ENCODE results near the gene TAP1. TPM values are rescaled to one million over a fixed set of nuclear protein-coding genes. Genes with fewer than 3 reads are reported as not detected.
A peak's percentile ranks its signal among the peaks of the same experiment; 100 is the strongest.
"Not testable (repeated sequence)": the region's sequence is repeated elsewhere in the genome, so short reads cannot be mapped to it uniquely, and the experiment has no call there.

The TAP1 gene
- total RNA-seq, 4 donors from 2014 or later, result 25.6 to 136 (median 107) TPM

GRCh38 chr6:32883789-32884188 is 30.3 kb upstream of the TAP1 start:
- no peak for DNase-seq
- TF ChIP-seq POLR2A (IDR thresholded peaks at IDR 0.05), result no peak
- TF ChIP-seq, protein P1, sequence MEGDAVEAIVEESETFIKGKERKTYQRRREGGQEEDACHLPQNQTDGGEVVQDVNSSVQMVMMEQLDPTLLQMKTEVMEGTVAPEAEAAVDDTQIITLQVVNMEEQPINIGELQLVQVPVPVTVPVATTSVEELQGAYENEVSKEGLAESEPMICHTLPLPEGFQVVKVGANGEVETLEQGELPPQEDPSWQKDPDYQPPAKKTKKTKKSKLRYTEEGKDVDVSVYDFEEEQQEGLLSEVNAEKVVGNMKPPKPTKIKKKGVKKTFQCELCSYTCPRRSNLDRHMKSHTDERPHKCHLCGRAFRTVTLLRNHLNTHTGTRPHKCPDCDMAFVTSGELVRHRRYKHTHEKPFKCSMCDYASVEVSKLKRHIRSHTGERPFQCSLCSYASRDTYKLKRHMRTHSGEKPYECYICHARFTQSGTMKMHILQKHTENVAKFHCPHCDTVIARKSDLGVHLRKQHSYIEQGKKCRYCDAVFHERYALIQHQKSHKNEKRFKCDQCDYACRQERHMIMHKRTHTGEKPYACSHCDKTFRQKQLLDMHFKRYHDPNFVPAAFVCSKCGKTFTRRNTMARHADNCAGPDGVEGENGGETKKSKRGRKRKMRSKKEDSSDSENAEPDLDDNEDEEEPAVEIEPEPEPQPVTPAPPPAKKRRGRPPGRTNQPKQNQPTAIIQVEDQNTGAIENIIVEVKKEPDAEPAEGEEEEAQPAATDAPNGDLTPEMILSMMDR (IDR thresholded peaks at IDR 0.05), result no peak
- H3K9me3 ChIP-seq, result no peaks in the 10 kb centered on the region
- no peak overlapping the region for H3K27ac ChIP-seq
- H3K27me3 ChIP-seq, result no peaks in the 10 kb centered on the region
- no peaks in the 10 kb centered on the region for H3K36me3 ChIP-seq
- H3K4me3 ChIP-seq, result no peak overlapping the region
- peaks cover 0 to 7% (median 0%) of the 10 kb centered on the region in 4 donors for H3K4me1 ChIP-seq

- no peaks in the 10 kb centered on the region for H3K36me3 ChIP-seq
- no peaks in the 10 kb centered on the region for H3K27me3 ChIP-seq
- DNase-seq, result no peak
- no peak overlapping the region for H3K4me3 ChIP-seq
- no peaks in the 10 kb centered on the region for H3K9me3 ChIP-seq
- no peak for TF ChIP-seq POLR2A (IDR thresholded peaks at IDR 0.05)
- H3K27ac ChIP-seq, result no peak overlapping the region
- peaks cover 0 to 7% (median 0%) of the 10 kb centered on the region in 4 donors for H3K4me1 ChIP-seq
Observed at GRCh38 chr6:32882879-32883250, 29.4 kb upstream of the TAP1 start.

GRCh38 chr6:32880962-32881361 is 27.5 kb upstream of the TAP1 start:
- H3K36me3 ChIP-seq, H3K4me3 ChIP-seq, H3K4me1 ChIP-seq, H3K27me3 ChIP-seq, DNase-seq, H3K27ac ChIP-seq, H3K9me3 ChIP-seq: not testable (repeated sequence)

- DNase-seq, result no peak
- Histone ChIP-seq H3K36me3 (no peaks in the 10 kb centered on the region), H3K4me1 (no peaks in the 10 kb centered on the region), H3K4me3 (no peak overlapping the region), H3K27me3 (no peaks in the 10 kb centered on the region), H3K27ac (no peak overlapping the region), H3K9me3 (no peaks in the 10 kb centered on the region)
- TF ChIP-seq, protein P1 (IDR thresholded peaks at IDR 0.05), result no peak
- no peak for TF ChIP-seq POLR2A (IDR thresholded peaks at IDR 0.05)
Observed at GRCh38 chr6:32879691-32880090, 26.2 kb upstream of the TAP1 start.

DNA sequence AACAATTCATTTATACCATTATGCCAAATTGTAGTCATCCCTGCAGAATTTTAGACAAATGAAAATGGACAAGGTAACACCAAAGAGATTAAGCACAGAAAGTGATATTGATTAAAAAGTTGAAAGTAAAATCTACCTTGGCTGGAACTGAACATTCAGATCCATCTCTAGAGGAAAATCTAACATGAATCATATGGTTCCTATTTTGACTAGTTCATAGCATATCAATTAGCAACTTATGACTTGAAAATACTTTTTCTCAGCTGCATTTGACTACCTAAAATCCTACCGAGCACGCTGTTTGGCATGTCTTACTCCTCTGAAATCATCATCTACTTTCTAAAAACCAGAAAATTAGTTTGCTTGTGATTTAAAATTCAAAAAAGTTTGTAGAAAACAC is 23.1 kb upstream of the TAP1 start:
- TF ChIP-seq, protein P1 (IDR thresholded peaks at IDR 0.05), result no peak
- TF ChIP-seq POLR2A (IDR thresholded peaks at IDR 0.05), result no peak
- Histone ChIP-seq H3K9me3 (no peaks in the 10 kb centered on the region), H3K27me3 (no peaks in the 10 kb centered on the region), H3K36me3 (no peaks in the 10 kb centered on the region), H3K27ac (no peak overlapping the region), H3K4me1 (no peaks in the 10 kb centered on the region), H3K4me3 (no peak overlapping the region)
- no peak for DNase-seq

DNA sequence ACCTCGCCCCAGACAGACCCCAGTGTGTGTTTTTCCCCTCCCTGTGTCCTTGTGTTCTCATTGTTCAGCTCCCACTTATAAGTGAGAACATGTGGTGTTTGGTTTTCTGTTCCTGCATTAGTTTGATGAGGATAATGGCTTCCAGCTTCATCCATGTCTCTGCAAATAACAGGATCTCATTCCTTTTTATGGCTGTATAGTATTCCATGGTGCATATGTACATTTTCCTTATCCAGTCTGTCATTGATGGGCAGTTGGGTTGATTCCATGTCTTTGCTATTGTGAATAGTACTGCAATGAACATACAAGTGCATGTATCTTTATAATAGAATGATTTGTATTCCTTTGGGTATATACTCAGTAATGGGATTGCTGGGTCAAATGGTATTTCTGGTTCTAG is 20.4 kb upstream of the TAP1 start:
- H3K4me1 ChIP-seq, H3K9me3 ChIP-seq, DNase-seq, H3K27ac ChIP-seq, H3K4me3 ChIP-seq, H3K27me3 ChIP-seq, H3K36me3 ChIP-seq: not testable (repeated sequence)

GRCh38 chr6:32868257-32868788 is 14.8 kb upstream of the TAP1 start:
- TF ChIP-seq, protein P1 (IDR thresholded peaks at IDR 0.05), result peak; percentile 94 to 99 (median 98)
- no peak for TF ChIP-seq POLR2A (IDR thresholded peaks at IDR 0.05)
- Histone ChIP-seq H3K36me3 (no peaks in the 10 kb centered on the region), H3K27me3 (no peaks in the 10 kb centered on the region), H3K27ac (peak overlapping the region in 1 of 4 donors; percentile 74), H3K4me1 (peaks cover 0 to 19% (median 6%) of the 10 kb centered on the region in 4 donors), H3K9me3 (no peaks in the 10 kb centered on the region), H3K4me3 (no peak overlapping the region)
- peak; percentile 81 to 94 (median 82) for DNase-seq
